ENCODE results near the gene ADAM8.
A peak's percentile ranks its signal among the peaks of the same experiment; 100 is the strongest.

ADAM8 gene

GRCh38 chr10:133308421-133309099 lies 31.9 kb upstream of the ADAM8 start, which contains the start of the genes TUBGCP2 and ZNF511:
Gene TUBGCP2, minus strand, starts transcription at chr10:133308872. Its CDS starts 5,931 bp downstream, at chr10:133302941.
Gene ZNF511, plus strand, starts transcription at chr10:133308914. Its CDS starts 30 bp downstream, at chr10:133308944.
- peak; percentile 86 for DNase-seq

DNA sequence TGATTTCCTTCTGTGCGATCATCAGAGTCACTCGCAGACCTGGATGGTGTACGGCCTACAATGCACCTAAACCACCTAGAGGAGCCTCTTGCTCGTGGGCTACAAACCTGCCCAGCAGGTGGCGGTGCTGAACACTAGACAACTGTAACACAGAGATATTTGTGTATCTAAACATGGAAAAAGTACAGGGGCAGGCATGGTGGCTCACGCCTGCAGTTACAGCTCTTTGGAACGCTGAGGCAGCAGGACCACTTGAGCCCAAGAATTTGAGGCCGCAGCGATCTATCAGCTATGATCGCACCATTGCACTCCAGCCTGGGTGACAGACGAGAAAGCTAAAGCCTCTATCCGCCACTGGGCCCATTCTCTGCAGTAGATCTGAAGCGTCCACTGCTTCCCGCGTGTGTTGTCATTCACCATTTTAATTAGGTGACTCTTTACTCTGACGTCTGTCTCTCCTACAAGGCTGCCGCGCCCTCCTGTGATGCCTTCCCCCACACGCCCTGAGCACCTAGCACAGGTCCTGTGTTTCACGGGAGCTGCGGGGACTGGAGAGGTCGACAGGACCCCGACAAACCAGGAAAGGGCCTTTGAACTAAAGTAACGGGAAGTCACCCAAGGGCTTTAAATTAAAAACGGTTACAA lies 31.2 kb upstream of the ADAM8 start:
- DNase-seq: peak; percentile 84

DNA sequence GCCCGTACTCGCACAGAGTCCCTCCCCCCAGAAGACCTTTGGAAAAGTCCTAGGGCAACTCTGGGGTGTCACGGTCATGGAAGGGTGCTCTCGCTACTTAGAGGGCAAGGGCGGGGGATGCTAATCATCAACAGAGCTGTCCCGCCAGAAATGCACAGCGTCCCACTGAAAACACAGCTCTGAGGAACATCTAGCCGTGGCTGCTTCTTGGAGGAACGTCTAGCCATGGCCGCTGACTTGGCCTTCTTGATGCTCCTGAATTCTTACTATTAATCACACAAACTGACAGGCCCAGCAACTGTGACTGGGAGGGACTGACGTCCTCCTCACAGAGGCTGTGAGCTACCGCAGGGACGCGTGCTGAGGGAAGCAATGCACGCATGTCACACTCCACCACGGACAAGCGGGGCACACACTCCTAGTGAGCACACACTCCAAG lies 30.3 kb upstream of the ADAM8 start:
- DNase-seq: no peak

GRCh38 chr10:133306097-133306476 lies 29.4 kb upstream of the ADAM8 start:
- no peak for DNase-seq

DNA sequence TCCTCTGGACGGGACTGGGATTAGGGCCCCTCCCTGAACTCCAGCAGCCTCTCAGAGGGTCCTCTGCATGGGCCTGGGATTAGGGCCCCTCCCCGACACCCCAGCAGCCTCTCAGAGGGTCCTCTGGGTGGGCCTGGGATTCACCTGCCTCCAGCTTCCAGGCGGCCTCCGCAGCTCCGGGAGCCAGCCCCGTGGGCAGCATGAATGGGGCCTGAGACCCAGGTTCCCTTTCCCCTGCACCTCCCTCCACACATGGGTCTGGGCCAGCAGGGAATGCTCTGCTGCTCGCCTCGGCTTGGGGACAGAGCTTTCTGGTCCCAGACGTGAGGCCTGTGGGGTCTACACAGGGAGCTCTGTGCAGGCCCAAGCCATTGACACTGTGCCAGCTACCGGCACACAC lies 26.5 kb upstream of the ADAM8 start:
- DNase-seq: no peak

DNA sequence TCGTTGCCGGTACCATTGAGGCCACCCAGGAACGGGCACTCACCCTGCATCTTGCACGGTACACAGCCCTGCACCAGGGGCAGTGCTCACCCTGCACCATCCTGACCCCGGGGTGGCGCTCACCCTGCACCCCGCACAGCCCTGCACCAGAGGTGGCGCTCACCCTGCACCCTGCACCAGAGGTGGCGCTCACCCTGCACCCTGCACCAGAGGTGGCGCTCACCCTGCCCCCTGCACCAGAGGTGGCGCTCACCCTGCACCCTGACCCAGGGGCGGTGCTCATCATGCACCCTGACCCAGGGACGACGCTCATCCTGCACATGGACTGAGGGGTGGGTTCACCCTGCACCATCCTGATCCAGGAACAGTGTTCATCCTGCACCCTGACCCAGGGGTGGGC lies 25.6 kb upstream of the ADAM8 start:
- DNase-seq: no peak

DNA sequence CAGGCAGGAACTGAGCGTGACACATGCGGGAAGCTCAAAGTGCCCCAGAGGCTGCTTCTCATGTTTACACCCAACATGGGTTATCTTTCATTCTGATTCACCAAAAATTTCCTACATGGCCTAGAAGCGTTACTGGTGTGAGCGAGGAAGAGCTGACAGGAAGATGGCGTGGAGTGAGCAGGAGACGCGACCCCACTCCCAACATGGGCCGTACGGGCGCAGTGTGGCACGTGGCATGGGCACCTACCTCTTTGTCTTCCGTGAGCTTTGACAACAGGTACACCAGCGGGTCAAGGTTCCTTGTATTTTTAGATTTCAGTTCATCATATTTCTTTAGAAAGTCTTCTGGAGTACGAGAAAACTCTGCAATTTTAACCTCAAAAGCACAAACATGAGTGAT lies 23.1 kb upstream of the ADAM8 start:
- no peak for DNase-seq

DNA sequence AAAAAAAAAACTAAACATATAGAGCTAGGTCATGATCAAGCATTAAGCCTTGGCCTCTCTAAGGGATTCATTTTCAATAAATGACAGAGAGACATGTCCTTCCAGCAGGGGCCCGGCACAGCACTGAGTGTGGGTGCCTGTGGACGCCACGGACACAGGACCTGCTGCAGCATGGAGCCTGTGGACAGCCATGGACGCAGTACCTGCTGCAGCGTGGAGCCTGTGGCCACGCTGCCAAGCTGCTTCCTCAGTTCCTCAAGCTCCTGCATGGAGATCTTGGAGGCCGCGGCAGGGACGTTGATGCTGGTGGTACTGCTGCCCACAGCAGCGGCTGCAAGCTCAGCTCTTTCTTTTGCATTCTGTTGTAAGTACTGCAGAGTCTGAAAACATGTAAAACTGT lies 22.6 kb upstream of the ADAM8 start:
- no peak for DNase-seq

GRCh38 chr10:133298466-133298865 lies 21.8 kb upstream of the ADAM8 start:
- DNase-seq: no peak

- DNase-seq: no peak
These were observed 20.8 kb upstream of the ADAM8 start for GRCh38 chr10:133297504-133297903.

DNA sequence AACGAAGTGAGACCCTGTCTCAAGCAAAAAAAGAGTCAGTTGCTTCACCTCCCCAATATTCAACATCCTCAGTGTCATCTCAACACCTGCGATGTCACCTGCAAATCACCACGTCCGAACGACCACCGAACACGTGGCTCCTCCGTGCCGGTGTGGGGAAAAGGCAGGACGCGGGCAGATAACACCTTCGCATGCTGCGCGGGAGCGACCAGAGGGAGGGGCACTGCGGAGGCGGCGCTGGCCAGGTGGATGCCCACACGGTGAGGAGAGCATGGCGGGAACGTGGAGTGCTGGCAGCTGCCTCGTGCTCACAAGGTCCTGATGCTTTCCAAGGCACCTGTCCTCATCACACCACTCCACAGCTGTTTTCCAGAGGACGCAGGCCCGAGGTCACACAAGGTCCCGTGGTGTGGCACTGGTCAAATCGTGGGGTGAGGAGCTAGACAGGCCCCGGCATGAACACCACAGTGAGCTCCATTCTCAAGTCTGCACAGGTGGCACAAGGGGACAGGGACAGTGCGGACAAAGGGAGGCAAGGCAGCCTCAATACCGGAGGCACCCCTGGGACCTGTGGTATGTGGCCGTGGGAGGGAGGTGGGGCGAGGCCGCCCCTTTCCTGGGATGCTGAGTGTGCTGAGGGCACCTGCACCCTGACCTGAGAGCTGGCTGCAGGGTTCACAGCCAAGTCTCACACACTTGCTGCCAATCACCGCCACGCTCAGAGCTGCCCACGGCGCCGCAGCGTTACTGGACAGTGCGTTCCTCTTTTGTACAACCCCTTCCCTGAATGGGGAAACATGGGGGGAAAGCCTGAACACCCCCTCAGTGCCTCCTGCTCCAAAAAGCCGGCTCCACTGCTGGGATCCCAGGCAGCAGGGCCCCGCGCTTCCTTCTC lies 19.0 kb upstream of the ADAM8 start:
- no peak for DNase-seq

GRCh38 chr10:133294189-133294588 lies 17.5 kb upstream of the ADAM8 start:
- no peak for DNase-seq

- DNase-seq: no peak
These were observed 17.1 kb upstream of the ADAM8 start for GRCh38 chr10:133293810-133294119.

DNA sequence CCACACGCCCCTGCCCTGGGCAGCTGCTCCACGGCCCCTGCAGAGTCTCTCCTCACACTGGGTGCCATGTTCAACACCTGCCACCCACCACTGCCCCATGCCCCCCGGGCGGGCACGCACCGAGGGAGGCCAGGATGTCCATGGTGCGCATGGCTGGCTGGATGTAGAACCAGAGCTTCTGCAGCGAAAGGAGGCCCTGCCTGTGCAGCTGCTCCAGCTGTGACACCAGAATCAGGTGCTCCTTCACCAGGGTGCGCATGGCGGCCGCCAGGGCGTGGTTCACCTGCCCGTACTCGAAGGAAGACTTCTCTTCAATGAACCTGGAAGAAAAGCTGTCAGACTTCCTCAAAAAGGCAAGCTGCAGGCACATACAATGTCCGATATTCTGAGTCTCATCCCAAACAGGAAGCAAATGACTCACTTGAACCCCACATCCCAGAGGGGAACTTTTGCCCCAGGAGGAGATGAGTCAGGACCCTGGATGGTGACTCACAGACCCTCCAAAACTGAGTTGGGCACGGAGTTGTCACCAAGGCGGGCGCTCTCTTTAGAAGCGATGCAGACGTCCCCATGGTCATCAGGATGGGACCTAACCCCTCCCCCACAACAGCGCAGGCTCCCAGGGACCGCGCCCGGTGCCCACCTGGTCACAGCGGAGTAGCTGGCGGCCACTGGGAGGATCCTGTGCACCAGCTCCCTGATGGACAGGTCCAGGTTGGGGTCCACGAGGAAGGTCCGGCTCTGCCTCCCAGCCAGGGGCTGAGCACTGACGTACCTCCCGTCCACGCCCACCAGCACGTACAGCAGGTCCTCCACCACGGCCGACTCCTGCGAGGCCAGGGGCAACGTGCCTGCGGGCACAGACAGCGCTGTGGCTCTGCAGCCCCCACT lies 16.5 kb upstream of the ADAM8 start:
- DNase-seq: no peak

- DNase-seq: no peak
These were observed 13.1 kb upstream of the ADAM8 start for GRCh38 chr10:133289761-133290160.

- no peak for DNase-seq
These were observed 11.3 kb upstream of the ADAM8 start for GRCh38 chr10:133287832-133288500.

DNA sequence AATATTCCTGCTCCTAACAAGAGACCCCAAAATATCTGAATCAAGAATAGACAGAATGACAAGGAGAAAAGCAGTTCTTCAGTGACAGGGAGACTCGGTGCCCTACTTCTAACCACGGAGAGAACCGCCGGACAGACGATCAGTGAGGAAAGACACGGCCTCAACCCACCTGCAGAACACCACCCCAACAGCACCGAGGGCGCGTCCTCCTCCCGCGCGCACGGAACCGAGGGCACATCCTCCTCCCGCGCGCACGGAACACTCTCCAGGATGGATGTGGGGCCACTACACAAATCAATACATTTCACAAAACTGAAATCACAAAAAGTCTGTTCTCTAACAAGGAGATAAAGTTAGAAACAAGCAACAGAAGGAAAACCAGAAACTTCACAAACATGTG lies 9.7 kb upstream of the ADAM8 start:
- no peak for DNase-seq

- DNase-seq: no peak
These were observed 8.5 kb upstream of the ADAM8 start for GRCh38 chr10:133285217-133285616.

DNA sequence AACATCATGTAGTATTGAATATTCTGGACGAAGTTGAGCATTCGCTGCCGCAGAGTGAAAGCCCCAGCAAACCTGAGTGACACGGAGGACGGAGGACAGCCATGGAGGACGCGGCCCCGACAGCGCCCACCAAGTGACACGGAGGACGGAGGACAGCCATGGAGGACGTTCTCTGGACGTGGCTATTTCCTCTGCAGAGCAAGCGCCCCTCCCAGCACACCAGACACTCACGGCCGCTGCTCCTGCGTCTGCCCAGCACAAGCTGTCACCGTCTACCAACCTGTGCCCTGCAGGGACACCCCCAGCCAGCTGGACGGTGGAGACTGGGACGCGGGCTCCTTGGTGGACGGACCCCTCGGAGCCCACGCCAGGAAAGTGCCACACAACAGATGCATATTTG lies 7.3 kb upstream of the ADAM8 start:
- DNase-seq: no peak

GRCh38 chr10:133282846-133283390 lies 6.2 kb upstream of the ADAM8 start:
- no peak for DNase-seq

DNA sequence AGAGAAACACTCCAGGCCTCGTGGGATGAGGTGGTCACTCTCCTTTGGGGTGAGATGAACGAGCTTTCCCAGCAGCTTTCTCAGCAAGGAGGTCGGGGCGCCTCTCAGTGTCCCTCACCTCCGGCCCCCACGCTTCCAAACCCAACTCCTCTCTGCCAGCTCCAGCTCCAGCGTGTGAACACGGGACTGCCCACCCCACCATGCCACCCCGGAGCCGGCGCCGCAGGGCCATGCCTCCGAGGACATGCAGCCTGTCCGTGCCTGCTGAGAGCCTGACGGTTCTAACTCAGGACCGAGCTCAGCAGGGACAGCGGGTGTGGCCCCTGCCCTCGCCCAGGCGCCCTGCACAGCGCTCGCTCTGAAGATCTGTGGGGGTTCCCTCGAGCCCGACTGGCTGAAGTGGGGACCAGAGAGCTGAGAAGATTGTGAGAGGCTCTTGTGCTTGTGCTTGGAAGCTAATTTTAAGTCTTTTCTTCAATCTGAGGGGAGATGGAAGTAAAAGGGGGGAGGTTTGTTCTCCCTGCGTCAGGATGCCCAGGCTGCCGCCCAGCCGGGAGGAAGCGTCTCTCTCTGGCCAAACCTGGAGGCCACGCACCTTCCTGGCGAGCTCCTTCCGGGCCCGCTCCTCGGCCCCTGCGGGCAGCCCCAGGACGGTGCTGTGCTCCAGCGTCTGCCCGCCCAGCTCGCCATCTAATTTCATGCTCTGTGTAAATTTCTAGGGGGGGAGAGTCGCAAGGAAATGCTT lies 5.1 kb upstream of the ADAM8 start:
- DNase-seq: no peak
